Fibroblast of mammary gland (primary cell): ENCODE data around the gene CRTC1.
A peak's percentile ranks its signal among the peaks of the same experiment; 100 is the strongest.

Experiments
- DNase-seq: peaks from one replicate; pipeline ENCODE4 v3.0.0-alpha.2; 2010; ENCODE audit warnings: low read depth
- H3K4me3 ChIP-seq: 2 replicates; pipeline ENCODE4 v1.5.1; 2011; ENCODE audit warnings: low read depth, mild to moderate bottlenecking, low read length, moderate library complexity; ENCODE audit not compliant: control insufficient read depth
- TF ChIP-seq, protein P1 (sequence below): conservative IDR thresholded peaks from 2 replicates; pipeline ENCODE4 v1.5.1; 2011; ENCODE audit warnings: low read depth, low read length, inconsistent platforms; ENCODE audit not compliant: control insufficient read depth, insufficient read depth

The CRTC1 gene

DNA sequence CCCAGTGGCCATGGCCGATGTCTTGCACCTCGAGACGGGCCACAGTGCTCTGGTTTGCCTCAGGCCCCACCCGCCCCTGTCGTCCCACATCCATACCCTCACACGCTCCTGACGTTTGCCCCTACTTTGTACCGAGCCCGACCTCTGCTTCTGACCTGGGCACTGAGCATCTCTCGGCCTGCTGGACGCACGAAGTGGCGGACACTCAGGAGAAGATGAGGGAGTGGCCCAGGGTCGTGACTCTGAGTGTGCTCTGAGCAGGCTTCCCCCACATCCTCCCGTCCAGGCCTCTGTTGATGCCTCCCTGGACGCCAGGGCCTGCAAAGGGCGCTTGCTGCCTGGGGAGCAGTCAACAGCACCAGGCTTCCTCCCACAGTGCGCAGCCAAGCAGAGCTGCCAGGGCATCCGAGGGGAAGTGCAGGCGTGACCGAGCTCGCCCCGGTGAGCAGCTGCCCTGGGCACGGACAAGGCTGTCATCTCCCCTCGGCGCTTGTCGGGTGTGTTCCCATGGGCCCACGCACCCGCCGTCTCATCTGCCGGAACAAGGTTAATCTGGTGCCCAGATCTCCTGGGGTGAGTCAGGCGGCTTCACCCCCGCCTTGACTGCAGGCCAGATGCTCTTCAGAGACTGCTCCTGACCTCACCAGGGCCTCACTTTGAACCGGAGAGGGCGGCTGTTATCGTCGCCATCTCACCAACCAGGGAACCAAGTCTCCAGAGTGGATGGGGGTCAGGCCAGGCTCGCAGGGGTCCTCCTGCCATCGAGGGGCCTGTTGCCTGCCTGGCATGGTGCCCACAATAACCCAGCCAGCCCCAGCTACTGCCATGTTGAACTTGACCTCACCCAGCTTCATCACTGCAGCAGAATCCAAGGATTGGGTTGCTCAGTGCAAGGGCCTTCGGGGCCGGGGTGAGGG, 80.5 kb downstream of the CRTC1 start:
- TF ChIP-seq, protein P1, sequence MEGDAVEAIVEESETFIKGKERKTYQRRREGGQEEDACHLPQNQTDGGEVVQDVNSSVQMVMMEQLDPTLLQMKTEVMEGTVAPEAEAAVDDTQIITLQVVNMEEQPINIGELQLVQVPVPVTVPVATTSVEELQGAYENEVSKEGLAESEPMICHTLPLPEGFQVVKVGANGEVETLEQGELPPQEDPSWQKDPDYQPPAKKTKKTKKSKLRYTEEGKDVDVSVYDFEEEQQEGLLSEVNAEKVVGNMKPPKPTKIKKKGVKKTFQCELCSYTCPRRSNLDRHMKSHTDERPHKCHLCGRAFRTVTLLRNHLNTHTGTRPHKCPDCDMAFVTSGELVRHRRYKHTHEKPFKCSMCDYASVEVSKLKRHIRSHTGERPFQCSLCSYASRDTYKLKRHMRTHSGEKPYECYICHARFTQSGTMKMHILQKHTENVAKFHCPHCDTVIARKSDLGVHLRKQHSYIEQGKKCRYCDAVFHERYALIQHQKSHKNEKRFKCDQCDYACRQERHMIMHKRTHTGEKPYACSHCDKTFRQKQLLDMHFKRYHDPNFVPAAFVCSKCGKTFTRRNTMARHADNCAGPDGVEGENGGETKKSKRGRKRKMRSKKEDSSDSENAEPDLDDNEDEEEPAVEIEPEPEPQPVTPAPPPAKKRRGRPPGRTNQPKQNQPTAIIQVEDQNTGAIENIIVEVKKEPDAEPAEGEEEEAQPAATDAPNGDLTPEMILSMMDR = no peak
- H3K4me3 ChIP-seq = no peak overlapping the region
- peak; percentile 89 for DNase-seq

DNA sequence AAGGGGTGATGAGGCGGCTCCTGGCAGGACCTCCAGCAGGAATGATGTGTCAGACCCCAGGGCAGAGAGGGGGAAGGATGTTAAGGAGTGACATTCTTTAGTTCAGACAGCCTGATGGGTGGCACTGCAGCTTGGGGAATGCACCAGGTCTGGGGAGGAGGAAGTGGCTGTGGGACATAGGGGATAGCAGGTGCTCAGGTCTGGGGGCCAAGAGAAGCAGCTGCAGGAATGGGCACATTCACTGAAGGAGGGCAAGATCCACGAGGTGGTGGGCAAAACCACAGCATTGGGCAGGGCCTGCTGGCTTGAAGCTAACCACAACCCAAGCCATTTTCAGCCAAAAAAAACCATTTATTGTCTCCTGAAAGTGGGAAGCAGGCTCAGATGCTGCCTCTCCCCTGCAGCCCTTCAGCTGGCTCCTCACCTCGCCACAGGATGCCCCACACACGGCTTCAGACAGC, 81.1 kb downstream of the CRTC1 start:
- DNase-seq = peak; percentile 51

DNA sequence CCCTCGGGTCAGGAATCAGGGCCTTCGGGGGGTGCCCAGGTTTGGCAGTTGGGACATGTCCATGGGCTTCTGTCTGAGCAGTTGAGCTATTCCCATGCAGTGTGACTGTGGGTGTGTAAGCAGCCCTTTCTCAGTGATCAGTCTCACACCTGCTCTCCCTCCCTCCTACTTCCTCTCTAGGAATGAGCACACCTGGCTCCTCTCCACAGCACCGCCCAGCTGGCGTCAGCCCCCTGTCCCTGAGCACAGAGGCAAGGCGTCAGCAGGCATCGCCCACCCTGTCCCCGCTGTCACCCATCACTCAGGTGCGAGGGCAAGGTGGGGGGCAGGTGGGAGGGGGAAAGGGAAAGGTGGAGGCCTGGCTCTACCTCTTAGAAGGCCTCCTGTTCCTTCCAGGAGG, 81.7 kb downstream of the CRTC1 start:
- H3K4me3 ChIP-seq = no peak overlapping the region
- DNase-seq = no peak
- TF ChIP-seq, protein P1 = no peak

More for the DNA sequence above, 81.1 kb downstream of the CRTC1 start:
- H3K4me3 ChIP-seq = no peak overlapping the region
- TF ChIP-seq, protein P1 = no peak

DNA sequence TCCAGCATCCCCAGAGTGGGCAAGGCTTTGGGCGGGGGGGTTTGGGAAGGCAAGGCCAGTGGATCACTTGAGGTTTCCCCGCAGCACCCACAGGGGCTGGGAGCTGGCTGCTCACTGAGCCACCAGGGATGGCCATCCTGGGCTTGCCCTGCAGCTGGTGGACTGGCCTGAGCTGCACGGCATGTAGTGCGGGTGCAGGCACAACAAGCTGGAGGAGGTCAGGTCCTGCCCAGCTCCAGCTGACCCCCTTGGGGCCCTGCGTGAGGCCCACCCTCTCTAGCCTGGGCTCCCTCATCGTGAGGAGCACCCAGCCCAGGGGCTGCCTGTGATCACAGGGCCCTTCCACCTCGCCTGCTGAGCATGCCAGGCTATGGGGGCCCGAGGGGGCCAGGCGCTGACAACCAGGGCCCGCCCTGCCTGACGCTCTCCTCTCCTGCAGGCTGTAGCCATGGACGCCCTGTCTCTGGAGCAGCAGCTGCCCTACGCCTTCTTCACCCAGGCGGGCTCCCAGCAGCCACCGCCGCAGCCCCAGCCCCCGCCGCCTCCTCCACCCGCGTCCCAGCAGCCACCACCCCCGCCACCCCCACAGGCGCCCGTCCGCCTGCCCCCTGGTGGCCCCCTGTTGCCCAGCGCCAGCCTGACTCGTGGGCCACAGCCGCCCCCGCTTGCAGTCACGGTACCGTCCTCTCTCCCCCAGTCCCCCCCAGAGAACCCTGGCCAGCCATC, 84.7 kb downstream of the CRTC1 start:
- no peak overlapping the region for H3K4me3 ChIP-seq
- TF ChIP-seq, protein P1 = no peak
- DNase-seq = no peak

DNA sequence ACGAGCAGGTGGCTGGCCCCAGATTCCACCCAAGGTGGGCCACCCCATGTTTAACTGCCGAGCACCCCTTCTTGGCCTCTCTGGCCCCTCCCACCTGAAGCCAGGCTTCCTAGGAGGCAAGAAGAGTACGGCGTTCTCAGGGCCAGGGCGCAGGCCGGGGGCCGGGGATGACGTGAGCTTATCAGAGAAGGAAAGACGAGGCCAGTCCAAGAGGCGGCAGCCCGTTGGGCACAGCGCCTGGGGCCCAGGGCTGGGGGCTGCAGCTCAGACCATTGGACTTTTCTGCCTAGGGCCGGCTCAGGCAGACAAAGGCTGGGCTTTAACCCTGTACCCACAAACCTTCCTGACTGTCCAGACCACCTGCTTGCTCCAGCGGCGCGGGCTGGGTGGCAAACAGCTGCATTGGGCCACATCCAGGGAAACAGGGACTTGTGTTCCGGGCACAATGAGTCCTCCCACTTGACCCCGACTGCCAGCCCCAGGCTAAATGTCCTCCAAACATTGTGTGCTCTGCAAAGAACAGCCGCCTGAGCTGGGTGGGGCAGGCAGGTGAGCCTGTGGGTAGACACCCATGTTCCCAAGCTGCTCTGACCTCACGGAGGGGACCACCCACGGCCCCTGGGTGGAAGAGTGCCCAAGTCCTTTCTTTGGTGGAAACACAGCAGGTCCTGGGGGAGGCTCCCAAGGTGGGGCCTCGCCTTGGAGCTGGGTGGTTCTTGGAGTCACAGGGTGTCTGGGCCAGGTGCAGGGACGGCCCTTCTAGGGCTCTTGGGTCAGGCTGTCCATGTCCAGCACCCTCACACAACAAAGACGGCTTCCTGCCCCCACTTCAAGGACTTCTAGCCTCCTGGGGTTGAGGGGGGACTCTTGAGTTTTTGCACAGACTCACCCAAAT, 85.8 kb downstream of the CRTC1 start:
- no peak overlapping the region for H3K4me3 ChIP-seq
- TF ChIP-seq, protein P1 = no peak
- no peak for DNase-seq

DNA sequence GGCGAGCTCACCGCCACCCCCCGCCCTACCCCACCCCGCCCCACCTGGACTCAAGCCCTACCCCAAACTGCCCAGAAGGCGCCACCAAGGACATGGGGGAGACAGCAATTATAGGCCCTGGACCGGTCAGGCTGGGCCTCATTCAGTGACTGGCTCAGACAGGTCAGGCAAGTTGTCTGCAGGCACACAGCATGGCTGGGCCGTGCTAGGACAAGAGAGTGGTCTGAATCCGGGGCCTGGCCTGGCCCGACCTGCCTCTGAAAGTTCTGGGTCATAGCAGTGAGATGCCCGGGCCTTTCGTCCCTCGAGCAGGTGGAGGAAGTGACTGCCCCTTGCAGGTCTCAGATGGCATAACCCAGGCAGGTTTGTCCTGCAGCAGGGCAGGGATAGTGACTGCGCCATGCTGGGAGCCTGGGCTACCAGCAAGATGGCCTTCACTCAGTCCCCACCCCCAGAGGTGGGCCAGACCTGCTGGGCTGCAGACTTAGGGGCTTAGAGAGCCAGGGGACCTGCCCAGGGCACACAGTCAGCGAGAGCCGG, 86.6 kb downstream of the CRTC1 start:
- no peak overlapping the region for H3K4me3 ChIP-seq
- TF ChIP-seq, protein P1 = no peak
- DNase-seq = no peak
